ENCODE measurements around the gene MGMT. TPM values are rescaled to one million over a fixed set of nuclear protein-coding genes. Genes with fewer than 3 reads are reported as not detected.

MGMT gene
- polyA plus RNA-seq, 1 donor from 2014 or later, result 0.94 TPM

DNA sequence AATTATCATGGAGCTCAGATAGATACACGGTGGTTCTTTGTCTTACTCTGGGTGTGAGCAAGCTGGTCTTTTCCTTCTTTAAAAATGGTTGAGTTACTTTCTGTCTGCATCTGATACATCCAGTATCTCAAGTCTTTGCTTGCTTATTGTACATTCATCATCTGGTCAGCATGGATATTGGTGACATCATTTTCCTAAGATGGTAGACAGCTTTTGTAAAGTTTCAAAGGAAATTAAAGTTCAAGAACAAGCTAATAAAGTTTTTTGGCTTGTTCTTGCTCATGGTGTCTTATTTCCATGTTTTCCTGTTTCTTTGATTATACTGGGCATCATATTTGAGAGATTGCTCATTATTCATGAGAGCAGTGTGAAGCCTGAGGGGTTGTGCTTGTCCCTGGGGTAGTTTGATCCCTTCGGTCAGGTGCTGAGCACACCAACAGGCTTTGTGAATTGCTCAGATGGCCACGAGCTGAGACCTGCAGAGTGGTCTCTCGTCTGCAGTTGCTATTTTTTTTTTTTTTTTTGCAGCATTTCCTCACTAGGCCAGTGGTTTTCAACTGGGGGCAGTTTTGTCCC, 38.5 kb downstream of the MGMT start:
- no peak overlapping the region for H3K4me2 ChIP-seq (ENCODE audit: low read length)
- no peak for TF ChIP-seq MXI1 (conservative IDR thresholded peaks at IDR 0.05; ENCODE audit: poor library complexity, severe bottlenecking)
- TF ChIP-seq, protein P1, sequence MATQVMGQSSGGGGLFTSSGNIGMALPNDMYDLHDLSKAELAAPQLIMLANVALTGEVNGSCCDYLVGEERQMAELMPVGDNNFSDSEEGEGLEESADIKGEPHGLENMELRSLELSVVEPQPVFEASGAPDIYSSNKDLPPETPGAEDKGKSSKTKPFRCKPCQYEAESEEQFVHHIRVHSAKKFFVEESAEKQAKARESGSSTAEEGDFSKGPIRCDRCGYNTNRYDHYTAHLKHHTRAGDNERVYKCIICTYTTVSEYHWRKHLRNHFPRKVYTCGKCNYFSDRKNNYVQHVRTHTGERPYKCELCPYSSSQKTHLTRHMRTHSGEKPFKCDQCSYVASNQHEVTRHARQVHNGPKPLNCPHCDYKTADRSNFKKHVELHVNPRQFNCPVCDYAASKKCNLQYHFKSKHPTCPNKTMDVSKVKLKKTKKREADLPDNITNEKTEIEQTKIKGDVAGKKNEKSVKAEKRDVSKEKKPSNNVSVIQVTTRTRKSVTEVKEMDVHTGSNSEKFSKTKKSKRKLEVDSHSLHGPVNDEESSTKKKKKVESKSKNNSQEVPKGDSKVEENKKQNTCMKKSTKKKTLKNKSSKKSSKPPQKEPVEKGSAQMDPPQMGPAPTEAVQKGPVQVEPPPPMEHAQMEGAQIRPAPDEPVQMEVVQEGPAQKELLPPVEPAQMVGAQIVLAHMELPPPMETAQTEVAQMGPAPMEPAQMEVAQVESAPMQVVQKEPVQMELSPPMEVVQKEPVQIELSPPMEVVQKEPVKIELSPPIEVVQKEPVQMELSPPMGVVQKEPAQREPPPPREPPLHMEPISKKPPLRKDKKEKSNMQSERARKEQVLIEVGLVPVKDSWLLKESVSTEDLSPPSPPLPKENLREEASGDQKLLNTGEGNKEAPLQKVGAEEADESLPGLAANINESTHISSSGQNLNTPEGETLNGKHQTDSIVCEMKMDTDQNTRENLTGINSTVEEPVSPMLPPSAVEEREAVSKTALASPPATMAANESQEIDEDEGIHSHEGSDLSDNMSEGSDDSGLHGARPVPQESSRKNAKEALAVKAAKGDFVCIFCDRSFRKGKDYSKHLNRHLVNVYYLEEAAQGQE (IDR thresholded peaks at IDR 0.05; ENCODE audit: borderline replicate concordance), result no peak
- no peak for TF ChIP-seq SMC3 (conservative IDR thresholded peaks at IDR 0.05; ENCODE audit: poor library complexity)
- no peak for TF ChIP-seq TAF1 (IDR thresholded peaks at IDR 0.05; ENCODE audit: low read depth)

DNA sequence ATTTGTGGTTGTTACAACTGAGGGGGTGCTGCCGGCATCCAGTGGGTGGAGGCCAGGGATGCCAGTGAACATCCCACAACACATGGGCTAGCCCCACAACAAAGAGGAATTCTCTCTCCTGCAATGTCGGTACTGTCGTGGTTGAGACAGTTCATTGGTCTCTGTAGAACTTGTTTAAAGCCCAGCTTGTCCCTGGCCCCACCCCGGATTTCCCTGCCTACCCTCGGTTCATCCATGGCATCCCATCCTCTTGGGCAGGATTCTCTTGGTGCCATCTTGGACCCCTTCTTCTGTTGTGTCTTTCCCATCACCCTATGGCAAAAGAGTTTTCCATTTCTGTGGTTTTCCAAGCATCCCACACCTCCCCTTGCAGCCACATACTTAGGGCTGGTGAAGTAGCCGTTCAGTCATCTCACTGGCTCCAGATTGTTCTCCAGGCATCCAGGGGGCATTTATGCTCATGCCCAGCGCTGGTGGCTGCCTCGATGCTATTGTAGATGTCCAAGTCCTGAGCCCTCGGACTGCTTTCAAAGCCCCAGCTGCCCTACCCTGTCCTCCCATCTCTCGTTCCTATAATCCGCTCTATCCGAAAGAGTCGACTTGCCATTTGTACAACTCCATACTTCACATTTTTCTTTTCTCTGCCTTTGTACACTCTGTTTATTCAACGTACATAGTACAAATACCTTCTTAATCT, 39.2 kb downstream of the MGMT start:
- peaks cover 2% of the 10 kb centered on the region for H3K9me3 ChIP-seq (ENCODE audit: low read length)
- no peaks in the 10 kb centered on the region for H3K79me2 ChIP-seq (replicated peaks; ENCODE audit: insufficient read depth, low read length)
- H2AFZ ChIP-seq (ENCODE audit: low read depth, low read length), result no peak overlapping the region

More for the DNA sequence above, 38.5 kb downstream of the MGMT start:
- no peak overlapping the region for H3K4me3 ChIP-seq (ENCODE audit: low read length)
- H3F3A ChIP-seq (ENCODE audit: insufficient read depth, low read length, poor library complexity, severe bottlenecking), result no peaks in the 10 kb centered on the region
- no peak overlapping the region for H3K27ac ChIP-seq (ENCODE audit: low read length)
- H3K9ac ChIP-seq (ENCODE audit: low read length), result no peak overlapping the region
- H3K27me3 ChIP-seq (ENCODE audit: insufficient read depth, low read depth, low read length), result no peaks in the 10 kb centered on the region
- no peaks in the 10 kb centered on the region for H3K79me2 ChIP-seq (replicated peaks; ENCODE audit: insufficient read depth, low read length)
- H3K36me3 ChIP-seq (ENCODE audit: insufficient read depth, low read length), result no peaks in the 10 kb centered on the region
- no peaks in the 10 kb centered on the region for H3K9me2 ChIP-seq (ENCODE audit: insufficient read depth, low read length)
- H3K9me3 ChIP-seq (ENCODE audit: low read length), result peaks cover 2% of the 10 kb centered on the region
- no peaks in the 10 kb centered on the region for H4K20me1 ChIP-seq (ENCODE audit: insufficient read depth)
- no peak overlapping the region for H2AFZ ChIP-seq (ENCODE audit: low read depth, low read length)

More for the DNA sequence above, 39.2 kb downstream of the MGMT start:
- Histone ChIP-seq H3K4me2 (ENCODE audit: low read length) (no peak overlapping the region), H4K20me1 (ENCODE audit: insufficient read depth) (no peaks in the 10 kb centered on the region), H3F3A (ENCODE audit: insufficient read depth, low read length, poor library complexity, severe bottlenecking) (no peaks in the 10 kb centered on the region), H3K4me3 (ENCODE audit: low read length) (no peak overlapping the region), H3K27ac (ENCODE audit: low read length) (no peak overlapping the region), H3K9ac (ENCODE audit: low read length) (no peak overlapping the region), H3K27me3 (ENCODE audit: insufficient read depth, low read depth, low read length) (no peaks in the 10 kb centered on the region), H3K36me3 (ENCODE audit: insufficient read depth, low read length) (no peaks in the 10 kb centered on the region), H3K9me2 (ENCODE audit: insufficient read depth, low read length) (no peaks in the 10 kb centered on the region)
- TF ChIP-seq TAF1 (IDR thresholded peaks at IDR 0.05; ENCODE audit: low read depth), result no peak
- TF ChIP-seq, protein P2, sequence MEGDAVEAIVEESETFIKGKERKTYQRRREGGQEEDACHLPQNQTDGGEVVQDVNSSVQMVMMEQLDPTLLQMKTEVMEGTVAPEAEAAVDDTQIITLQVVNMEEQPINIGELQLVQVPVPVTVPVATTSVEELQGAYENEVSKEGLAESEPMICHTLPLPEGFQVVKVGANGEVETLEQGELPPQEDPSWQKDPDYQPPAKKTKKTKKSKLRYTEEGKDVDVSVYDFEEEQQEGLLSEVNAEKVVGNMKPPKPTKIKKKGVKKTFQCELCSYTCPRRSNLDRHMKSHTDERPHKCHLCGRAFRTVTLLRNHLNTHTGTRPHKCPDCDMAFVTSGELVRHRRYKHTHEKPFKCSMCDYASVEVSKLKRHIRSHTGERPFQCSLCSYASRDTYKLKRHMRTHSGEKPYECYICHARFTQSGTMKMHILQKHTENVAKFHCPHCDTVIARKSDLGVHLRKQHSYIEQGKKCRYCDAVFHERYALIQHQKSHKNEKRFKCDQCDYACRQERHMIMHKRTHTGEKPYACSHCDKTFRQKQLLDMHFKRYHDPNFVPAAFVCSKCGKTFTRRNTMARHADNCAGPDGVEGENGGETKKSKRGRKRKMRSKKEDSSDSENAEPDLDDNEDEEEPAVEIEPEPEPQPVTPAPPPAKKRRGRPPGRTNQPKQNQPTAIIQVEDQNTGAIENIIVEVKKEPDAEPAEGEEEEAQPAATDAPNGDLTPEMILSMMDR (IDR thresholded peaks at IDR 0.05; ENCODE audit: poor library complexity, severe bottlenecking), result no peak
- no peak for TF ChIP-seq RAD21 (conservative IDR thresholded peaks at IDR 0.05)
- no peak for TF ChIP-seq EP300 (conservative IDR thresholded peaks at IDR 0.05; ENCODE audit: poor library complexity, severe bottlenecking)
- TF ChIP-seq SMC3 (conservative IDR thresholded peaks at IDR 0.05; ENCODE audit: poor library complexity), result no peak
- no peak for TF ChIP-seq POLR2AphosphoS5 (IDR thresholded peaks at IDR 0.05)

Measured in neural cell (in vitro differentiated cells).